Measurements from ENCODE around the gene SYK.
"Not testable (repeated sequence)": the region's sequence is repeated elsewhere in the genome, so short reads cannot be mapped to it uniquely, and the experiment has no call there.

- TF ChIP-seq, protein P1, sequence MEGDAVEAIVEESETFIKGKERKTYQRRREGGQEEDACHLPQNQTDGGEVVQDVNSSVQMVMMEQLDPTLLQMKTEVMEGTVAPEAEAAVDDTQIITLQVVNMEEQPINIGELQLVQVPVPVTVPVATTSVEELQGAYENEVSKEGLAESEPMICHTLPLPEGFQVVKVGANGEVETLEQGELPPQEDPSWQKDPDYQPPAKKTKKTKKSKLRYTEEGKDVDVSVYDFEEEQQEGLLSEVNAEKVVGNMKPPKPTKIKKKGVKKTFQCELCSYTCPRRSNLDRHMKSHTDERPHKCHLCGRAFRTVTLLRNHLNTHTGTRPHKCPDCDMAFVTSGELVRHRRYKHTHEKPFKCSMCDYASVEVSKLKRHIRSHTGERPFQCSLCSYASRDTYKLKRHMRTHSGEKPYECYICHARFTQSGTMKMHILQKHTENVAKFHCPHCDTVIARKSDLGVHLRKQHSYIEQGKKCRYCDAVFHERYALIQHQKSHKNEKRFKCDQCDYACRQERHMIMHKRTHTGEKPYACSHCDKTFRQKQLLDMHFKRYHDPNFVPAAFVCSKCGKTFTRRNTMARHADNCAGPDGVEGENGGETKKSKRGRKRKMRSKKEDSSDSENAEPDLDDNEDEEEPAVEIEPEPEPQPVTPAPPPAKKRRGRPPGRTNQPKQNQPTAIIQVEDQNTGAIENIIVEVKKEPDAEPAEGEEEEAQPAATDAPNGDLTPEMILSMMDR (IDR thresholded peaks at IDR 0.05; ENCODE audit: low read depth, low read length), result not testable (repeated sequence)
- not testable (repeated sequence) for TF ChIP-seq POLR2A (IDR thresholded peaks at IDR 0.05; ENCODE audit: extremely low read depth, insufficient read length); MAX (IDR thresholded peaks at IDR 0.05; ENCODE audit: low read depth, low read length); MYC (IDR thresholded peaks at IDR 0.05; ENCODE audit: low read depth, low read length)
Observed at GRCh38 chr9:90820406-90820805, 18.8 kb downstream of the SYK start.

Measured in NB4 (cell line).